Measurements from ENCODE around the gene MAPK10. TPM values are rescaled to one million over a fixed set of nuclear protein-coding genes. Genes with fewer than 3 reads are reported as not detected.

The MAPK10 gene
- total RNA-seq, 1 experiment from 2014 or later = 0.79 TPM

- Histone ChIP-seq H3K9me3 (no peaks in the 10 kb centered on the region), H3K4me3 (ENCODE audit: low read depth, low read length) (no peak overlapping the region), H3K4me1 (no peaks in the 10 kb centered on the region), H3K36me3 (ENCODE audit: control insufficient read depth, insufficient read depth, low read length) (no peaks in the 10 kb centered on the region), H3K27me3 (replicated peaks; ENCODE audit: control insufficient read depth, insufficient read depth, low read length) (no peaks in the 10 kb centered on the region; the same call in 1 of the 2 replicates)
- Mint-ChIP-seq H3K9me3 (ENCODE audit: unreplicated experiment) (no peaks in the 10 kb centered on the region), H3K4me3 (ENCODE audit: unreplicated experiment) (no peak overlapping the region), H3K27ac (ENCODE audit: unreplicated experiment) (no peak overlapping the region), H3K36me3 (ENCODE audit: insufficient read depth, unreplicated experiment) (peaks cover 4% of the 10 kb centered on the region), H3K4me1 (ENCODE audit: low read depth, unreplicated experiment) (no peaks in the 10 kb centered on the region), H3K27me3 (ENCODE audit: insufficient read depth, unreplicated experiment) (peaks cover 7% of the 10 kb centered on the region)
- ChIA-PET POLR2A (no interaction called here), CTCF (no interaction called here)
- BruUV-seq (replicated peaks) = no TSS peak
- no peak for DNase-seq
- TF ChIP-seq CTCF (IDR thresholded peaks at IDR 0.05; ENCODE audit: insufficient read depth in 1 of 2, low read depth in 1 of 2, low read length in 1 of 2, severe bottlenecking in 1 of 2, unreplicated experiment in 1 of 2) = no peak
- intact Hi-C loops (cut with micrococcal nuclease; ENCODE audit: unreplicated experiment) = no loop called here
Observed at GRCh38 chr4:86386201-86386600, 26.3 kb upstream of the MAPK10 start.

GRCh38 chr4:86381431-86381830 lies 21.6 kb upstream of the MAPK10 start:
- Histone ChIP-seq H3K9me3 (no peaks in the 10 kb centered on the region), H3K36me3 (ENCODE audit: control insufficient read depth, insufficient read depth, low read length) (no peaks in the 10 kb centered on the region), H3K4me1 (no peaks in the 10 kb centered on the region), H3K27me3 (replicated peaks; ENCODE audit: control insufficient read depth, insufficient read depth, low read length) (no peaks in the 10 kb centered on the region; the same call in 1 of the 2 replicates), H3K4me3 (ENCODE audit: low read depth, low read length) (no peak overlapping the region)
- intact Hi-C loops (cut with micrococcal nuclease; ENCODE audit: unreplicated experiment) = loop anchor here (5.0 kb wide), 1 partner anchor 116 kb away; no protein-coding TSS in a partner anchor
- no peaks in the 10 kb centered on the region for H3K4me1 Mint-ChIP-seq (ENCODE audit: low read depth, unreplicated experiment)
- no peak overlapping the region for H3K27ac Mint-ChIP-seq (ENCODE audit: unreplicated experiment)
- TF ChIP-seq CTCF (IDR thresholded peaks at IDR 0.05; ENCODE audit: insufficient read depth in 1 of 2, low read depth in 1 of 2, low read length in 1 of 2, severe bottlenecking in 1 of 2, unreplicated experiment in 1 of 2) = no peak
- H3K9me3 Mint-ChIP-seq (ENCODE audit: unreplicated experiment) = peaks cover 11% of the 10 kb centered on the region
- H3K4me3 Mint-ChIP-seq (ENCODE audit: unreplicated experiment) = no peak overlapping the region
- peaks cover 4% of the 10 kb centered on the region for H3K27me3 Mint-ChIP-seq (ENCODE audit: insufficient read depth, unreplicated experiment)
- CTCF ChIA-PET = no interaction called here
- peaks cover 6% of the 10 kb centered on the region for H3K36me3 Mint-ChIP-seq (ENCODE audit: insufficient read depth, unreplicated experiment)
- BruUV-seq (replicated peaks) = no TSS peak
- DNase-seq = no peak
- POLR2A ChIA-PET = no interaction called here

- no peak overlapping the region for H3K4me3 Mint-ChIP-seq (ENCODE audit: unreplicated experiment)
- POLR2A ChIA-PET = no interaction called here
- Histone ChIP-seq H3K4me3 (ENCODE audit: low read depth, low read length) (no peak overlapping the region), H3K4me1 (no peaks in the 10 kb centered on the region), H3K9me3 (no peaks in the 10 kb centered on the region), H3K27me3 (replicated peaks; ENCODE audit: control insufficient read depth, insufficient read depth, low read length) (no peaks in the 10 kb centered on the region; the same call in 1 of the 2 replicates), H3K36me3 (ENCODE audit: control insufficient read depth, insufficient read depth, low read length) (no peaks in the 10 kb centered on the region)
- CTCF ChIA-PET = no interaction called here
- peak in 1 of 2 experiments; percentile 55 for DNase-seq
- no peak overlapping the region for H3K27ac Mint-ChIP-seq (ENCODE audit: unreplicated experiment)
- peaks cover 11% of the 10 kb centered on the region for H3K9me3 Mint-ChIP-seq (ENCODE audit: unreplicated experiment)
- no peaks in the 10 kb centered on the region for H3K4me1 Mint-ChIP-seq (ENCODE audit: low read depth, unreplicated experiment)
- intact Hi-C loops (cut with micrococcal nuclease; ENCODE audit: unreplicated experiment) = loop anchor here (5.0 kb wide), 1 partner anchor 117 kb away; no protein-coding TSS in a partner anchor
- TF ChIP-seq CTCF (IDR thresholded peaks at IDR 0.05; ENCODE audit: insufficient read depth in 1 of 2, low read depth in 1 of 2, low read length in 1 of 2, severe bottlenecking in 1 of 2, unreplicated experiment in 1 of 2) = no peak
- H3K36me3 Mint-ChIP-seq (ENCODE audit: insufficient read depth, unreplicated experiment) = peaks cover 6% of the 10 kb centered on the region
- BruUV-seq (replicated peaks) = no TSS peak
- peaks cover 4% of the 10 kb centered on the region for H3K27me3 Mint-ChIP-seq (ENCODE audit: insufficient read depth, unreplicated experiment)
Observed at GRCh38 chr4:86380181-86380724, 20.4 kb upstream of the MAPK10 start.
